Epidermal melanocyte (primary cell): ENCODE data around the gene GABARAP.
A peak's percentile ranks its signal among the peaks of the same experiment; 100 is the strongest.

Experiments
- DNase-seq: peaks from one replicate; pipeline ENCODE4 v3.0.0; 2011; ENCODE audit warnings: low spot score; ENCODE audit not compliant: insufficient read length

Gene GABARAP

GRCh38 chr17:7223375-7223774 lies 18.9 kb downstream of the GABARAP start:
- DNase-seq = no peak

GRCh38 chr17:7222972-7223292 lies 19.3 kb downstream of the GABARAP start:
- no peak for DNase-seq

GRCh38 chr17:7222093-7222971 lies 19.9 kb downstream of the GABARAP start:
- DNase-seq = no peak

- DNase-seq = no peak
Measured at GRCh38 chr17:7221278-7222092, 20.8 kb downstream of the GABARAP start.

GRCh38 chr17:7220593-7221277 lies 21.5 kb downstream of the GABARAP start:
- peak; percentile 73 for DNase-seq

GRCh38 chr17:7219812-7220592 lies 22.2 kb downstream of the GABARAP start, which contains the start of the genes ACADVL and DLG4:
TSS of gene ACADVL (plus strand) at chr17:7219938. CDS start at chr17:7219985, 47 bp downstream.
TSS of gene DLG4 (minus strand) at chr17:7219836.
- peak; percentile 94 for DNase-seq

- no peak for DNase-seq
Measured at GRCh38 chr17:7219229-7219811, 22.9 kb downstream of the GABARAP start.

GRCh38 chr17:7218758-7219157 lies 23.5 kb downstream of the GABARAP start:
- DNase-seq = no peak

GRCh38 chr17:7218166-7218565 lies 24.1 kb downstream of the GABARAP start:
- DNase-seq = no peak

GRCh38 chr17:7217113-7217987 lies 24.9 kb downstream of the GABARAP start:
- DNase-seq = peak; percentile 85

GRCh38 chr17:7216242-7217112 lies 25.8 kb downstream of the GABARAP start:
- no peak for DNase-seq

GRCh38 chr17:7215652-7216180 lies 26.5 kb downstream of the GABARAP start:
- no peak for DNase-seq

- DNase-seq = peak; percentile 97
Measured at GRCh38 chr17:7215136-7215638, 27.1 kb downstream of the GABARAP start.

- DNase-seq = peak; percentile 99
Measured at GRCh38 chr17:7214300-7215135, 27.7 kb downstream of the GABARAP start.

- DNase-seq = peak; percentile 71
Measured at GRCh38 chr17:7213895-7214299, 28.4 kb downstream of the GABARAP start.

- no peak for DNase-seq
Measured at GRCh38 chr17:7211491-7212273, 30.6 kb downstream of the GABARAP start.
